Heart left ventricle (tissue), 16 donors: Measurements from ENCODE around the gene P4HTM. TPM values are rescaled to one million over a fixed set of nuclear protein-coding genes. Genes with fewer than 3 reads are reported as not detected.

Experiments used
- ATAC-seq, 4 donors: fragments of 200-7000 bp; cut with Tn5 transposase; one replicate each; pipeline ENCODE4 v1.9.1; 2020 to 2022; ENCODE audit warnings: moderate library complexity in 4 of 4, mild to moderate bottlenecking in 3 of 4, moderate number of reproducible peaks in 1 of 4
- DNase-seq, 5 donors: peaks; one replicate each; pipeline ENCODE4 v3.0.0-alpha.2; 2020
- H3K27ac ChIP-seq, 12 donors: fragments of 200-600 bp; sonication (generic) in 4 of 12; one replicate each; pipeline versions ENCODE4 v1.5.0 to v1.8.0; 2016 to 2022; ENCODE audit warnings: mild to moderate bottlenecking in 2 of 12
- H3K27me3 ChIP-seq, 9 donors: fragments of 200-600 bp; sonication (generic) in 2 of 9; one replicate each; pipeline versions ENCODE4 v1.5.1 to v1.8.0; 2016 to 2022; ENCODE audit warnings: mild to moderate bottlenecking in 3 of 9
- H3K36me3 ChIP-seq, 9 donors: fragments of 200-600 bp; sonication (generic) in 2 of 9; one replicate each; pipeline versions ENCODE4 v1.5.0 to v1.8.0; 2018 to 2022; ENCODE audit warnings: mild to moderate bottlenecking in 2 of 9
- H3K4me1 ChIP-seq, 12 donors: fragments of 200-600 bp; sonication (generic) in 4 of 12; one replicate each; pipeline versions ENCODE4 v1.5.0 to v1.8.0; 2016 to 2022; ENCODE audit warnings: mild to moderate bottlenecking in 3 of 12
- H3K4me3 ChIP-seq, 12 donors: fragments of 200-600 bp; sonication (generic) in 4 of 12; one replicate each; pipeline versions ENCODE4 v1.5.0 to v1.8.0; 2017 to 2022; ENCODE audit warnings: mild to moderate bottlenecking in 9 of 12, moderate library complexity in 4 of 12
- H3K9me3 ChIP-seq, 12 donors: fragments of 200-600 bp; sonication (generic) in 4 of 12; one replicate each; pipeline versions ENCODE4 v1.5.0 to v1.8.0; 2016 to 2022; ENCODE audit warnings: mild to moderate bottlenecking in 1 of 12
- POLR2A ChIP-seq, 2 donors: fragments of 450-650 bp; IDR thresholded peaks; one replicate each; pipeline ENCODE4 v1.6.1; 2017; ENCODE audit warnings: antibody characterized with exemption in 2 of 2, mild to moderate bottlenecking in 2 of 2, moderate library complexity in 2 of 2
- WGBS, 4 donors: extraction: QIAGEN DNeasy Blood & Tissue Kit in 2 of 4; methylation state at CpG; one replicate each; pipeline versions ENCODE4 v1.1.5 to v1.1.7; 2013 to 2018; 5-methylcytosine and 5-hydroxymethylcytosine counted together
- intact Hi-C, 10 donors: fragments of 100-400 bp; cut with DNase I; formaldehyde crosslinking; loops; one replicate each; pipeline versions ENCODE4 v1.11.1 to v1.14.2; 2022
- polyA plus RNA-seq, 2 donors: library from polyadenylated mRNA; stranded (reverse); fragments of 200-250 nt; gene quantifications; one replicate each; pipeline ENCODE4 v1.2.3, GENCODE V29; 2013
- total RNA-seq, 9 donors: library from RNA; depleted of rRNA in 2 of 9; stranded (reverse); fragments of >200 nt in 2 of 9; fragmentation: NEBNext Ultra II Directional in 3 of 9; extraction: Animal tissue kit (Norgen Biotek cat#: 25700) in 3 of 9; gene quantifications; one replicate each; pipeline versions ENCODE4 v1.1.0 to v1.2.4, GENCODE V29; 2016 to 2023
- TF ChIP-seq, protein P1 (sequence below), 12 donors: fragments of 200-600 bp; sonication (generic) in 4 of 12; IDR thresholded peaks; one replicate each; pipeline versions ENCODE4 v1.5.0 to v1.8.0; 2018 to 2022; ENCODE audit warnings: antibody characterized with exemption in 12 of 12, mild to moderate bottlenecking in 5 of 12
- donor health status: ischemic (EF 13 %, LVEDD 7.1; RV severe dilation, severe dysfunction).
- donor health status: healthy with polysubstance abuse.
- donor health status: DM: no; HTN: yes; CAD: no.
- donor health status: DM: no; HTN: no; CAD: no.
- donor health status: ischemic (EF 25% LVEDD 6.9; RV normal size, moderate dysfunction).
- donor health status: ischemic (EF 25% LVEDD 5.7; RV mildly dilated, moderate dysfunction).
- donor health status: healthy.
- donor health status: DM: yes; HTN: yes; CAD: no.
- donor health status: ischemic (EF 35%, LVEDD 5.7; RV mildly dilated, moderate dysfunction).
- donor health status: nonischemic (EF 11% LVEDD 7.7; RV severe dilation, severe dysfunction).
- donor health status: DM: yes; HTN: yes; CAD: no.
- donor health status: PGD.
- donor health status: ischemic (EF 29% LVEDD 5.4; RV normal size, mild dysfunction).
- donor health status: nonischemic (EF 23%, LVEDD 6.1; RV moderate dilation, normal function).

The P4HTM gene
- total and polyA plus RNA-seq, 11 donors, result 19.0 to 42.7 (median 33.9) TPM

DNA sequence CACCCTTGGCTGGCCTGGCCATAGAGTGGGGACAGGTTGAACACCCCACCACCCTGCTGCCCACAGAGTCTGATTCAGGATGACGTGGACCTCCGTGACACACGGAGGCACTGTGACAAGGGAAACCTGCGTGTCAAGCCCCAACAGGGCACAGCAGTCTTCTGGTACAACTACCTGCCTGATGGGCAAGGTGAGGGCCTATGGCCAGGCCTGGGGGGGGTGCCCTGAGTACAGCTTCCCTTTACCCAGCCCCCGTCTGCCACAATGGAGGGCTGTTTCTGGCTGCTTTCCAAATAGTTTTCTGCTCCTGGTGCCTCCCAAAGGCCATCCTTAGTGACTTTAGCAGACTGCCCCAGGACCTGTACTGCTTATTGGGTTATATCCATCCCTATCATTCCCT lies 16.0 kb downstream of the P4HTM start:
- H3K4me3 ChIP-seq, result peak overlapping the region in 7 of 12 donors; percentile 62 to 91 (median 75)
- H3K4me1 ChIP-seq, result peaks cover 0 to 20% (median 16%) of the 10 kb centered on the region in 12 donors
- peak overlapping the region in 5 of 12 donors; percentile 91 to 99 (median 96) for H3K27ac ChIP-seq
- intact Hi-C loops, result no loop called here
- 93 to 100% (median 95%) methylated on average over 4 to 5 of the region's 5 CpGs for WGBS, 4 donors
- ATAC-seq, result no peak
- H3K36me3 ChIP-seq, result peaks cover 0 to 16% (median 0%) of the 10 kb centered on the region in 9 donors
- DNase-seq, result peak in 1 of 5 donors; percentile 33
- H3K9me3 ChIP-seq, result no peaks in the 10 kb centered on the region
- TF ChIP-seq, protein P1, sequence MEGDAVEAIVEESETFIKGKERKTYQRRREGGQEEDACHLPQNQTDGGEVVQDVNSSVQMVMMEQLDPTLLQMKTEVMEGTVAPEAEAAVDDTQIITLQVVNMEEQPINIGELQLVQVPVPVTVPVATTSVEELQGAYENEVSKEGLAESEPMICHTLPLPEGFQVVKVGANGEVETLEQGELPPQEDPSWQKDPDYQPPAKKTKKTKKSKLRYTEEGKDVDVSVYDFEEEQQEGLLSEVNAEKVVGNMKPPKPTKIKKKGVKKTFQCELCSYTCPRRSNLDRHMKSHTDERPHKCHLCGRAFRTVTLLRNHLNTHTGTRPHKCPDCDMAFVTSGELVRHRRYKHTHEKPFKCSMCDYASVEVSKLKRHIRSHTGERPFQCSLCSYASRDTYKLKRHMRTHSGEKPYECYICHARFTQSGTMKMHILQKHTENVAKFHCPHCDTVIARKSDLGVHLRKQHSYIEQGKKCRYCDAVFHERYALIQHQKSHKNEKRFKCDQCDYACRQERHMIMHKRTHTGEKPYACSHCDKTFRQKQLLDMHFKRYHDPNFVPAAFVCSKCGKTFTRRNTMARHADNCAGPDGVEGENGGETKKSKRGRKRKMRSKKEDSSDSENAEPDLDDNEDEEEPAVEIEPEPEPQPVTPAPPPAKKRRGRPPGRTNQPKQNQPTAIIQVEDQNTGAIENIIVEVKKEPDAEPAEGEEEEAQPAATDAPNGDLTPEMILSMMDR (IDR thresholded peaks at IDR 0.05), result no peak
- TF ChIP-seq POLR2A (IDR thresholded peaks at IDR 0.05), result no peak
- H3K27me3 ChIP-seq, result no peaks in the 10 kb centered on the region

DNA sequence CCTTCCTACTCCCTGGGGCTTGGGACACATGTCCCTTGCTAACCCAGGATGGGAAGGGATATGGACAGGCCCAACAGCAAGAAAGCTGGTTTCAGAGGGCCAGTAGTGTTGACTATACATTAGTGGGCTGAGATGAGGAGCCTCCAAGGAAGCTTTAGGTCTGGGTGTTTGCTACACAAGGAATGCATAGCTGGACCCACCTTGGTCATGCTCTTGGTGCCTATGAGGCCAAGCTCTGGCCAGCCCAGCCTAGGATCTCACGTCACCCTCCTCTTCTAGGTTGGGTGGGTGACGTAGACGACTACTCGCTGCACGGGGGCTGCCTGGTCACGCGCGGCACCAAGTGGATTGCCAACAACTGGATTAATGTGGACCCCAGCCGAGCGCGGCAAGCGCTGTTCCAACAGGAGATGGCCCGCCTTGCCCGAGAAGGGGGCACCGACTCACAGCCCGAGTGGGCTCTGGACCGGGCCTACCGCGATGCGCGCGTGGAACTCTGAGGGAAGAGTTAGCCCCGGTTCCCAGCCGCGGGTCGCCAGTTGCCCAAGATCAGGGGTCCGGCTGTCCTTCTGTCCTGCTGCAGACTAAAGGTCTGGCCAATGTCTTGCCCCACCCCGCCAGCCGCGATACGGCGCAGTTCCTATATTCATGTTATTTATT lies 16.5 kb downstream of the P4HTM start:
- DNase-seq (peak in 3 of 5 donors; percentile 39 to 58 (median 54)), ATAC-seq (peak in 3 of 4 donors; percentile 1 to 13 (median 8))
- WGBS, 4 donors, result 1 to 6% (median 4%) methylated on average over 17 to 32 of the region's 32 CpGs
- Histone ChIP-seq H3K27me3 (no peaks in the 10 kb centered on the region), H3K36me3 (peaks cover 0 to 13% (median 1%) of the 10 kb centered on the region in 9 donors), H3K9me3 (no peaks in the 10 kb centered on the region), H3K27ac (peak overlapping the region; percentile 70 to 99 (median 94)), H3K4me3 (peak overlapping the region; percentile 62 to 94 (median 77)), H3K4me1 (peaks cover 0 to 20% (median 16%) of the 10 kb centered on the region in 12 donors)
- intact Hi-C loops, result no loop called here
- TF ChIP-seq, protein P1 (IDR thresholded peaks at IDR 0.05), result no peak
- no peak for TF ChIP-seq POLR2A (IDR thresholded peaks at IDR 0.05)

- ATAC-seq, result peak; percentile 90 to 94 (median 92)
- intact Hi-C loops, result no loop called here
- Histone ChIP-seq H3K4me1 (peaks cover 0 to 21% (median 16%) of the 10 kb centered on the region in 12 donors), H3K36me3 (peaks cover 0 to 15% (median 6%) of the 10 kb centered on the region in 9 donors), H3K4me3 (peak within 1 kb of the TSS; percentile 62 to 94 (median 77)), H3K9me3 (no peaks in the 10 kb centered on the region), H3K27ac (peak within 1 kb of the TSS; percentile 70 to 99 (median 94)), H3K27me3 (no peaks in the 10 kb centered on the region)
- WGBS, 4 donors, result 0% methylated on average over 39 to 65 of the region's 65 CpGs
- TF ChIP-seq POLR2A (IDR thresholded peaks at IDR 0.05), result peak in 1 of 2 donors; percentile 77
- TF ChIP-seq, protein P1 (IDR thresholded peaks at IDR 0.05), result peak in 10 of 12 donors; percentile 36 to 70 (median 50)
- DNase-seq, result peak; percentile 95 to 98 (median 98)
Observed at GRCh38 chr3:49007068-49007770, 17.2 kb downstream of the P4HTM start, which contains the start of gene WDR6. TSS of gene WDR6 (plus strand) at chr3:49007391. CDS start at chr3:49007432, 41 bp downstream.
